Esophagus squamous epithelium (tissue), 5 donors: ENCODE data around the gene OBSCN. TPM values are rescaled to one million over a fixed set of nuclear protein-coding genes. Genes with fewer than 3 reads are reported as not detected.

Experiments
- DNase-seq: peaks from one replicate; lab custom pipeline; 2025; lab: John Stamatoyannopoulos, UW
- H3K27ac ChIP-seq, 4 donors: fragments of 200-600 bp; sonication (generic); one replicate each; pipeline ENCODE4 v1.5.1; 2016 to 2019; ENCODE audit warnings: mild to moderate bottlenecking in 1 of 4
- H3K27me3 ChIP-seq, 4 donors: fragments of 200-600 bp; sonication (generic); 1 replicate in 3 of 4; 2 replicates in 1 of 4; pipeline versions ENCODE4 v1.5.1 to v1.6.0; 2017 to 2021; ENCODE audit warnings: antibody characterized with exemption in 1 of 4
- H3K36me3 ChIP-seq, 3 donors: fragments of 200-600 bp; sonication (generic); one replicate each; pipeline ENCODE4 v1.5.1; 2016 to 2019
- H3K4me1 ChIP-seq, 3 donors: fragments of 200-600 bp; sonication (generic); one replicate each; pipeline ENCODE4 v1.5.1; 2017 to 2019
- H3K4me3 ChIP-seq, 4 donors: fragments of 200-600 bp; sonication (generic); 1 replicate in 3 of 4; 2 replicates in 1 of 4; pipeline ENCODE4 v1.5.1; 2016 to 2019; ENCODE audit warnings: mild to moderate bottlenecking in 2 of 4, moderate library complexity in 1 of 4
- H3K9me3 ChIP-seq, 3 donors: fragments of 200-600 bp; sonication (generic); one replicate each; pipeline ENCODE4 v1.5.1; 2016 to 2019
- POLR2A ChIP-seq, 4 donors: fragments of 450-650 bp; IDR thresholded peaks; one replicate each; pipeline ENCODE4 v1.6.1; 2017; ENCODE audit warnings: antibody characterized with exemption in 4 of 4, mild to moderate bottlenecking in 4 of 4, moderate library complexity in 3 of 4
- WGBS, 2 donors: methylation state at CpG; one replicate each; pipeline ENCODE4 v1.1.5; 2018; 5-methylcytosine and 5-hydroxymethylcytosine counted together
- intact Hi-C: fragments of 100-400 bp; cut with DNase I; formaldehyde crosslinking; loops from one replicate; pipeline ENCODE4 v1.15.0; 2022
- total RNA-seq, 4 donors: library from RNA; depleted of rRNA; stranded (reverse); fragments of >200 nt; gene quantifications; one replicate each; pipeline ENCODE4 v1.1.0, GENCODE V29; 2016
- TF ChIP-seq, protein P1 (sequence below), 6 experiments: fragments of 450-650 bp in 4 of 6; fragments of 200-600 bp in 2 of 6; sonication (generic) in 2 of 6; IDR thresholded peaks; one replicate each; pipeline ENCODE4 v1.5.1; 2016 to 2019; ENCODE audit warnings: antibody characterized with exemption in 6 of 6, mild to moderate bottlenecking in 4 of 6, moderate library complexity in 4 of 6
- donor health status: DM: yes; HTN: yes; CAD: no.

Gene OBSCN
- total RNA-seq, 4 donors from 2014 or later = 4.0 to 53.2 (median 13.8) TPM

DNA sequence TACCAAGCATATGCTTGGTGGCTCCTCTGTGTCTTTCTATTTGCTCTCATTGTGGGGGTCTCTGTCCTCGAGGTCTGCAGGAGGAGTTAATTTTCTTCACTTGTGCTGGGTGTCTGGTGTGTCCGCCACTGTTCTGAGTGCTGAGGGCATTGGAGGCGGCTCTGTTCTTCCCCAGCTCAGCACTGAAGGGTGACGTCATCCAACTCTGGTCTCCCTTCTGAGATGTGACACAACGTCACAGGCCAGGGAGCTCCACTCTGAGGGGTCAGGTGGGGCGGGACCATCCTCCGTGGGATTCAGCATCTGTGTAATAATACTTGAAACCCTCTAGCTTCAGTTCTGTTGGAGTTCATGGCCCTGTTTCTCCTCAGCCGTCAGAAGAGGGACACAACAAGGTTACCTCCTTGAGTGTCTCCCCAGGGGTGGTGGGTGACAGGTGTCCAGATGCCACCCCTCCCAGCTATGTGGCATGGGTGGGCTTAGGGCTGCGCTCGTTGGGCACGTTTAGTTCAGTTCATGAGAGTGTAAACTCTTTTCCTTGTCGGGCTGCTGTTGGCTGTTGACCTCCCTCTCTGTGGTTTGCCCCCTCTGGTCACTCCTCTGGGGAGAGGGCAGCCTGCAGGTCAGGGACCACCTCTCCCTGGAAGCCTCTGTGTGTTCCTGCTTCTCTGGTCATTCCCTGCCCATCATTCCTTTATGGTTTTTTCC is 39.1 kb upstream of the OBSCN start:
- H3K27me3 ChIP-seq = no peaks in the 10 kb centered on the region
- H3K36me3 ChIP-seq = no peaks in the 10 kb centered on the region
- no peak for DNase-seq
- no peak overlapping the region for H3K4me3 ChIP-seq
- WGBS, 2 donors = 78 to 90% methylated on average over 5 to 8 of the region's 12 CpGs
- intact Hi-C loops = loop anchor here (10.0 kb wide), 1 partner anchor 64 kb away; the partner anchor contains the start of genes C1orf35 and MRPL55
- peaks cover 16 to 37% (median 18%) of the 10 kb centered on the region in 3 donors for H3K4me1 ChIP-seq
- H3K27ac ChIP-seq = no peak overlapping the region
- TF ChIP-seq, protein P1, sequence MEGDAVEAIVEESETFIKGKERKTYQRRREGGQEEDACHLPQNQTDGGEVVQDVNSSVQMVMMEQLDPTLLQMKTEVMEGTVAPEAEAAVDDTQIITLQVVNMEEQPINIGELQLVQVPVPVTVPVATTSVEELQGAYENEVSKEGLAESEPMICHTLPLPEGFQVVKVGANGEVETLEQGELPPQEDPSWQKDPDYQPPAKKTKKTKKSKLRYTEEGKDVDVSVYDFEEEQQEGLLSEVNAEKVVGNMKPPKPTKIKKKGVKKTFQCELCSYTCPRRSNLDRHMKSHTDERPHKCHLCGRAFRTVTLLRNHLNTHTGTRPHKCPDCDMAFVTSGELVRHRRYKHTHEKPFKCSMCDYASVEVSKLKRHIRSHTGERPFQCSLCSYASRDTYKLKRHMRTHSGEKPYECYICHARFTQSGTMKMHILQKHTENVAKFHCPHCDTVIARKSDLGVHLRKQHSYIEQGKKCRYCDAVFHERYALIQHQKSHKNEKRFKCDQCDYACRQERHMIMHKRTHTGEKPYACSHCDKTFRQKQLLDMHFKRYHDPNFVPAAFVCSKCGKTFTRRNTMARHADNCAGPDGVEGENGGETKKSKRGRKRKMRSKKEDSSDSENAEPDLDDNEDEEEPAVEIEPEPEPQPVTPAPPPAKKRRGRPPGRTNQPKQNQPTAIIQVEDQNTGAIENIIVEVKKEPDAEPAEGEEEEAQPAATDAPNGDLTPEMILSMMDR (IDR thresholded peaks at IDR 0.05) = no peak
- no peak for TF ChIP-seq POLR2A (IDR thresholded peaks at IDR 0.05)
- H3K9me3 ChIP-seq = no peaks in the 10 kb centered on the region

DNA sequence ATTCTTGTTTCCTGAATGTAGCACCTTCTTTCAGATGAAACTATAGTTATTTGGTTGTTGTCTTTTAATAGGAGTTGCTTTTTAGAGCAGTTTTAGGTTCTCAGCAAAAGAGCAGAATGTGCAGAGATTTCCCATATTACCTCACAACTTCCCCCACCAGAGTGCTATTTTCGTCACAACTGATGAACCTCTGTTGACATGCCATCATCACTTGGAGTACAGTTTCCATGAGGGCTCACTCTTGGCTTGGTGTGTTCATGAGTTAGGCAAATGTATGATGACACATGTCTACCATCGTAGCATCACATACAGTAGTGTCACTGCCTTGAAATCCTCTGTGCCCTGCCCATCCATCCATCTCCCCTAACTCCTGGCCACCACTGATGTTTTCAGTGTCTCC is 38.5 kb upstream of the OBSCN start:
- 66 to 89% methylated on average over 2 of the region's 2 CpGs for WGBS, 2 donors
- Histone ChIP-seq H3K27ac (no peak overlapping the region), H3K27me3 (no peaks in the 10 kb centered on the region), H3K36me3 (no peaks in the 10 kb centered on the region), H3K4me1 (peaks cover 12 to 34% (median 16%) of the 10 kb centered on the region in 3 donors), H3K9me3 (no peaks in the 10 kb centered on the region), H3K4me3 (no peak overlapping the region)
- intact Hi-C loops = loop anchor here (10.0 kb wide), 1 partner anchor 65 kb away; the partner anchor contains the start of genes C1orf35 and MRPL55
- no peak for DNase-seq
- TF ChIP-seq, protein P1 (IDR thresholded peaks at IDR 0.05) = no peak
- no peak for TF ChIP-seq POLR2A (IDR thresholded peaks at IDR 0.05)

DNA sequence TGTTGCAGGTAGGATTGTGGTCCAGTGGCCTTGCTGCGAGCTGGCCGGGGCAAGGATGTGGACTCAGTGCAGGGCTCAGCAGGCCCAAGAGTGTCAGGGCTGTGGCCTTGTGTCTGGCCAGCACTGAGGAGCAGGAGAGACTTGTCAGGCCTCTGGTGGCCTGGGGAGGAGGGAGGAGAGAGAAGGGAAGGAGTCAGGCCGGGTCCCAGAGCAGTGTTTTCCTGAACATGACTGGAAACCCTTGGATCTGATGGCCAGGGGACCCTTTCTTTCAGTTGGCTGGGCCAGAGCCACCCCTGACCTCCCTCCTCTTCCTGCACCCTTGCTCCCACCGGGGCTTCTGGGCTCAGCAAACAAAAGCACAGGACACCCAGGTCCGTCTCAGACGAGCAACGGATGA is 37.2 kb upstream of the OBSCN start:
- no peak for DNase-seq
- Histone ChIP-seq H3K27me3 (no peaks in the 10 kb centered on the region), H3K27ac (no peak overlapping the region), H3K4me3 (no peak overlapping the region), H3K4me1 (peaks cover 6 to 31% (median 8%) of the 10 kb centered on the region in 3 donors), H3K36me3 (peaks cover 0 to 13% (median 0%) of the 10 kb centered on the region in 3 donors), H3K9me3 (no peaks in the 10 kb centered on the region)
- intact Hi-C loops = no loop called here
- no peak for TF ChIP-seq POLR2A (IDR thresholded peaks at IDR 0.05)
- TF ChIP-seq, protein P1 (IDR thresholded peaks at IDR 0.05) = no peak
- 86 to 89% methylated on average over 5 to 6 of the region's 7 CpGs for WGBS, 2 donors

DNA sequence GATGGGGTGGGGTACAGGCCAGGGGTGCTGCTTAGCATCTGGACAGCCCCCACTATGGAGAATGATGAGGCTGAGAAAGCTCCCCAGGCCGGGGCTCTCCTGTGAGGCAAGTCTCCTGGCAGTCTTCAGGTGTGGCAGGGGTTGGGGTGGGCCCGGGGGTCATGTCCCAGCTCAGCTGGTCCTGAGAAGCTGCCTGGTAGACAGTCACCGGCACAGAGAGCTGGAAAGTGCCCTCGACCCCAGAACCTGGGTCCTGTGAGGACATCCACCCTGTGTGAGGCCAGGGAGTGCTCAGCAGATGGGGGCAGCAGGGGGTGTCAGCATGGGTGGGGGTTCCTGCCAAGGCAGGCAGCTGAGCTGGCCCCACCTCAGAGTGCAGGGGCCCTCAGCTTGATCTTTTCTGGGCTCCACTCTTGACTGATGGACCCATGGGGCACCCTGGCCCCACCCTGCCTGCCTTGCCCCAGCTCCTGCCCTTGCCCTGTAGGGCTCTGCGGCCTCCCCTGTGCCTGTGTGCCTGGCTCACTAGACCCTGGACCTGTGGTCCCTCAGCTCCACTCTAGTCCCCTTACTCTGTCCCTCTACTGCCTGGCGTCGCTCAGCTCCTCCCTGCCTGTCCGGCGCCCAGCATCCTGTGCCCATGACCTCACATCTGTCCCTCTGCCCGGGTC is 36.5 kb upstream of the OBSCN start:
- Histone ChIP-seq H3K9me3 (no peaks in the 10 kb centered on the region), H3K4me1 (peaks cover 6 to 28% (median 6%) of the 10 kb centered on the region in 3 donors), H3K36me3 (peaks cover 0 to 19% (median 0%) of the 10 kb centered on the region in 3 donors), H3K4me3 (no peak overlapping the region), H3K27ac (no peak overlapping the region), H3K27me3 (no peaks in the 10 kb centered on the region)
- 73 to 79% methylated on average over 6 to 7 of the region's 10 CpGs for WGBS, 2 donors
- intact Hi-C loops = no loop called here
- DNase-seq = no peak
- TF ChIP-seq POLR2A (IDR thresholded peaks at IDR 0.05) = no peak
- TF ChIP-seq, protein P1 (IDR thresholded peaks at IDR 0.05) = no peak
